Motor neuron (in vitro differentiated cells): ENCODE data around the gene SH2D3C. TPM values are rescaled to one million over a fixed set of nuclear protein-coding genes. Genes with fewer than 3 reads are reported as not detected.
A peak's percentile ranks its signal among the peaks of the same experiment; 100 is the strongest.

ENCODE experiments used
- ATAC-seq, 8 experiments: fragments of 200-7000 bp; cut with Tn5 transposase; replicated peaks in 6 of 8; 2 replicates each; pipeline ENCODE4 v1.8.0; 2021; ENCODE audit warnings: mild to moderate bottlenecking in 8 of 8, moderate library complexity in 8 of 8
- H3K27ac ChIP-seq, 2 donors: fragments of 250-450 bp; sonication (Bioruptor Pico); 2 replicates each; pipeline ENCODE4 v1.9.0; 2021; ENCODE audit warnings: antibody characterized with exemption in 2 of 2, mild to moderate bottlenecking in 2 of 2, moderate library complexity in 1 of 2
- H3K4me1 ChIP-seq, 2 donors: fragments of 250-450 bp; sonication (Bioruptor Pico); replicated peaks in 1 of 2; 2 replicates each; pipeline ENCODE4 v1.6.1; 2021; ENCODE audit warnings: antibody characterized with exemption in 2 of 2, mild to moderate bottlenecking in 2 of 2, moderate library complexity in 1 of 2
- H3K4me3 ChIP-seq, 5 donors: fragments of 250-450 bp; sonication (Bioruptor Pico); 2 replicates each; pipeline ENCODE4 v1.9.0; 2021; ENCODE audit warnings: antibody characterized with exemption in 5 of 5, mild to moderate bottlenecking in 5 of 5, moderate library complexity in 4 of 5
- WGBS, 10 experiments: fragments of 450-650 bp; shearing (Covaris generic); methylation state at CpG; one replicate each; pipeline ENCODE4 v1.0.0; 2022; 5-methylcytosine and 5-hydroxymethylcytosine counted together
- in situ Hi-C, 9 experiments: fragments of 400-800 bp; cut with MboI; loops; one replicate each; pipeline ENCODE4 v1.15.0; 2021; ENCODE audit warnings: low sequenced_read_pairs in 9 of 9, low pct_unique_long_range_greater_than_20kb in 2 of 9; ENCODE audit not compliant: unreplicated experiment in 9 of 9
- total RNA-seq, 8 experiments: library from RNA; unstranded; fragments of 300-600 nt; gene quantifications; 2 replicates each; pipeline versions ENCODE4 v1.2.3 to v1.2.4, GENCODE V29; 2022

SH2D3C gene, protein sequence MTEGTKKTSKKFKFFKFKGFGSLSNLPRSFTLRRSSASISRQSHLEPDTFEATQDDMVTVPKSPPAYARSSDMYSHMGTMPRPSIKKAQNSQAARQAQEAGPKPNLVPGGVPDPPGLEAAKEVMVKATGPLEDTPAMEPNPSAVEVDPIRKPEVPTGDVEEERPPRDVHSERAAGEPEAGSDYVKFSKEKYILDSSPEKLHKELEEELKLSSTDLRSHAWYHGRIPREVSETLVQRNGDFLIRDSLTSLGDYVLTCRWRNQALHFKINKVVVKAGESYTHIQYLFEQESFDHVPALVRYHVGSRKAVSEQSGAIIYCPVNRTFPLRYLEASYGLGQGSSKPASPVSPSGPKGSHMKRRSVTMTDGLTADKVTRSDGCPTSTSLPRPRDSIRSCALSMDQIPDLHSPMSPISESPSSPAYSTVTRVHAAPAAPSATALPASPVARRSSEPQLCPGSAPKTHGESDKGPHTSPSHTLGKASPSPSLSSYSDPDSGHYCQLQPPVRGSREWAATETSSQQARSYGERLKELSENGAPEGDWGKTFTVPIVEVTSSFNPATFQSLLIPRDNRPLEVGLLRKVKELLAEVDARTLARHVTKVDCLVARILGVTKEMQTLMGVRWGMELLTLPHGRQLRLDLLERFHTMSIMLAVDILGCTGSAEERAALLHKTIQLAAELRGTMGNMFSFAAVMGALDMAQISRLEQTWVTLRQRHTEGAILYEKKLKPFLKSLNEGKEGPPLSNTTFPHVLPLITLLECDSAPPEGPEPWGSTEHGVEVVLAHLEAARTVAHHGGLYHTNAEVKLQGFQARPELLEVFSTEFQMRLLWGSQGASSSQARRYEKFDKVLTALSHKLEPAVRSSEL
- total RNA-seq: 10 to 100 TPM in 2 of 8 experiments, 1 to 10 TPM in 4, under 1 TPM in 2; 0.14 to 12.5 (median 6.5) TPM

DNA sequence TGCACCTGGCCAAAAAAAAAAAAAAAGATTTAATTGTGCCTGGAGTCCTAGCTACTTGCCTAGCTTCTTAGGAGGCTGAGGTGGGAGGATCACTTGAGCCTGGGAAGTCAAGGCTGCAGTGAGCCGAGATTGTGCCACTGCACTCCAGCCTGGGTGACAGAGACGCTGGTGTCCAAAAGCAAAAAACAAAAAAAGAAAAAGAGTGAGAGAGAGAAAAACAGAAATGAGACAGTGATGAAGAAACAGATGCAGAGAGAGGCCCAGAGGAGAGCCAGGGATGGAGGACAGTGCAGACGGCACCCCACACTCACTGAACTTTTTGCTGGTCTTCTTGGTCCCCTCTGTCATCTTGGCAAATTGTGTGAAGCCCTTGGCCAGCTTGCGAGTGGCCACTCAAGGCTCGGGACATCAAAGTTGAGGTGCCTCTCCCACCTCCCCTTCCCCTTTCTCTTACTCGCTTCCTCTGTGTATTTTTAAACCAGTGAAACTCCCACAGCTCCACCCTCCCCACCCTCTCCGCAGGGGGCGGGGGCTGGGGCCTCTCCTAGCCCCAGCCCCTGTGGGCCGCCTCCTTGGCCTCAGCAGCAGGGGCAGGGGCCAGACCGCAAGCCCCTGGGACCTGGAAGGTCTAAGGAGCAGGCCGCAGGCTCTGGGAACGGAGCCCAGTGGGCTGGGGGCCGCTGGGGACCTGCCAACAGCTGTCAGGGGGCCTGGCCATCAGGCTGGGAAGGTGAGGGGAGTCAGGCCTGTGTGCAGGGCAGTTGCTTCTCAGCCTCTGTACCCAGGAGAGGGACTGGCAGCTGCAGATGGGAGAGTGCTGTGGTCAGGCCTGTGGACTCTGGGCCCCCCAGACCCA lies at the start of gene SH2D3C:
SH2D3C (minus strand) TSS at position 387 of the 856 bp plus-strand sequence; CDS start at position 348, 39 bp downstream.
- WGBS, 10 experiments: 58 to 88% (median 80%) methylated on average over 1 to 3 of the region's 13 CpGs; no CpG with 5 or more reads in 3 of the 10 experiments
- ATAC-seq: peak in 5 of 8 experiments; percentile 20 to 44 (median 27)
- in situ Hi-C loops: no loop called here
- no peak within 1 kb of the TSS for H3K27ac ChIP-seq
- peaks cover 11 to 20% of the 10 kb centered on the region in 2 donors for H3K4me1 ChIP-seq
- no peak within 1 kb of the TSS for H3K4me3 ChIP-seq

DNA sequence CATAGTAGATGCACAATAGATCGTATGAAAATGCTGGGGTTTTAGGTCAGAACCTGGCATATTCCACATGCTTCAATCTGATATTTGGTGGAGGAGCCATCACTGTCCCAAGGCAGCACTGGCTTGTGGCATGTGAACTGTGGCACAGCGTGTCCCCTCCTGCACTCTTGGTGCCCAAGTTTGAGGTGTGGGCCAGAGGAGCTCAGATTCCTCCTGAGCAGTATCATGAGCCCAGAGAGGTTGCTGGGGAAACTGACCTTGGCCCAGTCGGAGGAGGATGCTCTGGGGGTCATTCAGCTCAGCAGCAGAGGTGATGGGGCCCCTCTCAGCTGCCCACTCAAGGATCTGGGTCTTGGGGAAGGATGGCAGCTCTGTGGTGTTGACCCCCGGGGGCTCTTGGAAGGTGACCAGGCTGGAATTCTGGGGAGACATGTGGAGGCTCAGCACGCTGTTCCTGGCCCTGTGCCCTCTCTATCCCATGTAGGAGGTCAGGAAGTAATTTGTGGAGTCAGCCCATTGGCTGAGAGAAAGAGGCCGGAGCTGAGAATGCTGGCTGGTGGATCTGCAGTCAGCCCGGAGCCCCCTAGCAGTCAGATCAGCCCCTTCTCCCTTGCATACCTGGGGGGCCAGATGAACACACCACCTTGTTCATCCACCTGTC lies 47.9 kb upstream of the SH2D3C start:
- Histone ChIP-seq H3K4me1 (peaks cover 3 to 10% of the 10 kb centered on the region in 2 donors), H3K4me3 (no peak overlapping the region), H3K27ac (no peak overlapping the region)
- ATAC-seq: no peak
- WGBS, 10 experiments: 70 to 100% (median 79%) methylated on average over 2 to 4 of the region's 7 CpGs; no CpG with 5 or more reads in 6 of the 10 experiments
- in situ Hi-C loops: no loop called here

DNA sequence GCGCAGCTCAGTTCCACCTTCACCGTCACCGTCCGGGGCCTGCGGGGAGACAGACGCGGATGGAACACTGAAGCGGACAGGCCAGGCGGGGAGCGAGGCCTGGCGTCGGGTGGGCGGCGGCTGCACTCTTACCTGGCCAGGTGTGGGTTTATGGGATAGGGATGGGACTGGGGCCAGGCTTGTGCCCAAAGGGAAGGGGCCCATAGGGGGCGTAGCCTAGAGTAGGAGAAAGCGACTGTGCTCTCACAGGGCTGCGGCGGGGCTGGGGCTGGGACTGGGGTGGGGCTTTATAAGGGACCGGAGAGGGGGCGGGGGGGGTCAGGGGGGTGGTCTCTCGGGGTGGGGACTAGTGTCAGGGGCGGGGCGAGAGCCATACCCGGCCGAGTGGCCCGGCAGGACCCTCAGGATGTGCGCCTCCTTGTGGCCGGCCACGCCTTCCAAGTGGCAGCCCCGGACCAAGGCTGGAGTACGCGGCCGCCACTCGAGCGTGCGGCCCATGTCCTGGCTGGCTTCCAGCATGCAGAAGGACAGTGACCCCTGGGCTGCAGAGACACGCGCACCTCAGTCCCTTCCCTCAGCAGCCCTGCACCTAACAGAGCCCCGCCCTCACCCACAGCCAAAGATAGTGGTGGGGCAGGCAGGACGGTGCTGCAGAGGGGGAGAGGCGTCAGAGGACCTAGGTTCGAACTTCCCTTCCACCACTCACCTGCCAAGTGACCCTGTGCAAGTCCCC lies 47.0 kb upstream of the SH2D3C start:
- peak in 6 of 8 experiments; percentile 47 to 65 (median 56) for ATAC-seq

DNA sequence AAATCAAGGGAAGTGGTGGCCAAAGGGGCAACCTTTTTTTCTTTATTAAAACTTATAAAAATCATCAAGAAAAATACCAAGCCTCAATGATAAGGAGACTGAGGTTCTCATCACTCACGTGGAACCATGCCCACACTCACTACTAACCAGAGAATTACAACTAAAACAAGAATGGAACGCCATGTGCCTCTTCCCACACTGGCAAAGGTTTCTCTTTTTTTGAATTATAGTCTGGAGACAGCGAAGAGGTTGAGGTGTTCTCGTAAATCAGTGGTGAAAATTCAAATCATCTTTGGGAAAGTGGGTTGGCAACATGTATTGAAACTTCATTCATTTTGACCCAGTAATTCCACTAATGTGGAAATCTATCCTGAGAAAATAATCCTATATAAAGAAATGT lies 43.6 kb upstream of the SH2D3C start:
- Histone ChIP-seq H3K4me3 (no peak overlapping the region), H3K4me1 (peaks cover 0 to 8% of the 10 kb centered on the region in 2 donors), H3K27ac (no peak overlapping the region)
- ATAC-seq: no peak
- WGBS, 10 experiments: 58 to 100% (median 85%) methylated on average over 1 to 4 of the region's 4 CpGs
- in situ Hi-C loops: no loop called here

More for the DNA sequence above, 47.0 kb upstream of the SH2D3C start:
- Histone ChIP-seq H3K27ac (no peak overlapping the region), H3K4me3 (no peak overlapping the region), H3K4me1 (peaks cover 3 to 10% of the 10 kb centered on the region in 2 donors)
- 0 to 80% methylated on average over 1 of the region's 42 CpGs; no CpG with 5 or more reads in 8 of the 10 experiments for WGBS, 10 experiments
- in situ Hi-C loops: no loop called here

DNA sequence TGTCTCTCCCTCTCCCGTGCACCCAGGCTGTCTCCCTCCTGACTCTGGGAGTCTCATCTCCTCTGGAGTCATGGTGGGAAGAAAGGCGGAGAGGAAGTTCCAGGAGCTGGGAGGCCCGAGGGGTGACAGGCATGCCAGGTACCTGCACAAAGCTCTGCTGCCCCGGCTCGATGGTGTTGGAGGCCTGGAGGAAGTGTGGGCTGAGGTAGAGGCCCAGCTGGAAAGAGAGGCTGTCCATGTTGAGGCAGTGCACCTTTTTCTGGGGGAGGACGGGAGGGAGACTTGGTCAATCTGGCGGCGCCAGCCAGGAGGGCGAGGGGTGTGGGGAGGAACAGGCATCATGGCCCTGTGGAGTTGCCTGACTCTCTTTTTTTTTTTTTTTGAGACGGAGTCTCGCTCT lies 40.1 kb upstream of the SH2D3C start:
- in situ Hi-C loops: no loop called here
- WGBS, 10 experiments: 70 to 100% (median 100%) methylated on average over 1 to 3 of the region's 11 CpGs; no CpG with 5 or more reads in 6 of the 10 experiments
- peaks cover 0 to 3% of the 10 kb centered on the region in 2 donors for H3K4me1 ChIP-seq
- no peak overlapping the region for H3K27ac ChIP-seq
- ATAC-seq: no peak
- no peak overlapping the region for H3K4me3 ChIP-seq

DNA sequence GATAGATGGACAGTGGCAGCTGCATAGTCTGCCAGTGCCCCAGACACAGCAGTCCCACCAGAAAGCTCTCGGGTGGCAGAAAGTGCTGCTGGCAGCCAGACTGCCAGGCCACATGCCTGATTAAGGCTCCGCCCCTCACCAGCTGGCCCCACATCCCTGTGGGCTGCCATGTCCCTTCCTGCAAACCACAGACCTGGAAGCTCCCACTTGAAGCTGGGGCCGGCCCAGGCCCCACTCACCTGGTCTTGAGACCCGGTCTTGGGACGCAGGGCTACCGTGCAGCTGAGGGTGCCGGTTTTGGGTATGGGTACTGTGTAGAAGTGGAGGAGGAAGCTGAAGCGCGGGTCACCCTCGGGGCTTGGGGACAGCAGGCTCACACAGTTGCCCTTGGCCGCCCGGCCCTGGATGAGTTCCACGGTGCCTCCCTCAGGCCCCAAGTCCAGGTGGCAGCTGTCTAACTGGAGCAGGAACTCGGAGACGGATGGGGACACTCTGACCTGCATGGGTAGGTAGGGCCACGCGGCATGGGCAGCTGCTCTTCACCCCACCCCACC lies 39.5 kb upstream of the SH2D3C start:
- peaks cover 0 to 3% of the 10 kb centered on the region in 2 donors for H3K4me1 ChIP-seq
- in situ Hi-C loops: no loop called here
- no peak overlapping the region for H3K4me3 ChIP-seq
- H3K27ac ChIP-seq: no peak overlapping the region
- 83 to 100% (median 98%) methylated on average over 1 to 6 of the region's 17 CpGs; no CpG with 5 or more reads in 6 of the 10 experiments for WGBS, 10 experiments
- ATAC-seq: peak in 4 of 8 experiments; percentile 6 to 44 (median 20)

DNA sequence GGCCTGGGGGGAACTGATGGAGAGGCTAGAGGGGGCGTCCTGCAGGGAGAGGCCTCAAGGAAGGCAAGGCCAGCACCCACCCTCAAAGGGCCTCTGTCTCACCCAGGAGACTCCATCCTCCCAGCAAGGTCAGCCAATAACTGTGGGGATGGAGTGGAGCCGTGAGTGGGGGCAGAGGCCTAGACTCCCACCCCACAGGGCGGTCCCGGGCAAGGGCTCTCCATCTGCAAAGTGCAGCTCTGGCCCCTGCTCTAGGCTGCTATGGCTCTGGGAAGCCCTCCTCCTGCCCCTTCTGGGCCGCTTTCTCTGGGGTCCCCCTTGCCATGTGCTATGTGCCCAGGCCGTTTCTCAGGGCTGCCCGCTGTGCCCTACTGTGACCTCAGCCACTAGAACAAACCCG lies 38.3 kb upstream of the SH2D3C start:
- peaks cover 0 to 3% of the 10 kb centered on the region in 2 donors for H3K4me1 ChIP-seq
- ATAC-seq: peak in 1 of 8 experiments; percentile 6
- 100% methylated on average over 1 of the region's 8 CpGs; no CpG with 5 or more reads in 7 of the 10 experiments for WGBS, 10 experiments
- in situ Hi-C loops: no loop called here
- no peak overlapping the region for H3K4me3 ChIP-seq
- H3K27ac ChIP-seq: no peak overlapping the region

DNA sequence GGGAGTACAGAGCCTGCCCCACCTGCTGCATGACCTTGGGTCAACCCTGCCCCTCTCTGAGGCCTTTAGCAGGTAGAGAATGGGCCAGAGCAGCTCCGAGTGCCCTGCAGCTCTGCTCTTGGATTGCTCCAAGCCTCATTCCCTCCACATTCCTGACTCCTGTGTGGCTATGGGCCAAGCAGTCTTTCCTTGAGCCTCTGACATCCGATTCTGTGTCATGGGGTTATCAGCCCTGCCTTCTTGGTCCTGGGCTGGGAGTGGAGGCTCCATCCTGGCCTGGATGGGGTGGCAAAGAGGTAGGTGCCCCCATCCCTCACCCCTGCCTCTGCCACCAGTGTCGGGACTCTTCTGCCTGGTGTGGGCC lies 37.9 kb upstream of the SH2D3C start:
- no peak for ATAC-seq

DNA sequence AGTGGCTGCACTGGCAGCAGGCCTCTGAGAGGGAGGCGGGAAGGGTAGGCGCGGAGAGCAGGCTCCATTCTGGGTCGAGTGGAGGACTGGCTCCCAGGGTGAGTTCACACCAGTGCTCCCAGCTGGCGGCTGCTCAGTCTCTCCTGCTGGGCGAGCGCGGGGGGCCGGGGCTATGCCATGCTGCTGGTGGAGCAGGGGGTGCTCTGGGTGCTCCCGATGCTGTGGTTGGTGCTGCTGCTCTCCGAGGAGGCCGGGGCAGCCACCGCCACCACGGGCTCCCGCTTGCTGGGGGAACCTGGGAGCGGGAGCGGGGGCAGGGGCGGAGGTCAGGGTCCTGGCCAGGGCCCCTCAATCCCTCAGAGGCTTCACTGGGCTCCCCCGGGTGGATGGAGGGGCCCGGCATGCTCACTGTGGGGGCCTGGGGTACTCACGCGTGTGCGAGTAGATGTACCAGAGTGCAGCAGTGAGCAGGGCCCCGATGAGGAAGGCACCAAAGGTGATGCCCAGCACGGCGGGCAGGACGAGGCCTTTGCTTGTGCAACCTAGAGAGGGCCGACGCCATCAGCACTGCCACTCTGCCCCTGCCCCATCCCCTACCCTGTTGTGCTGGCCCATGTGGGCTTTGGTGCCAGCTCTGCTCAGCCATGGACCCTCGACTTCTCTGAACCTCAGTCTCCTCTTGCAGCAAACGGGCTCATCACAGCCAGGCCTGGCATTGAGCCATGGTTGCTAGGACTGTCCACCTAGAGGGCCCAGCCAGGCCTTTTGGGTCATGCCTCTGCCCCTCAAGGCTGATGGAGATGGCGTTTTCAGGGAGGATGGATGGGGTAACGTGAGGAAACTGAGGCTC lies 37.3 kb upstream of the SH2D3C start:
- in situ Hi-C loops: no loop called here
- ATAC-seq: peak in 2 of 8 experiments; percentile 8 to 11
- 67 to 100% (median 100%) methylated on average over 1 to 3 of the region's 33 CpGs; no CpG with 5 or more reads in 7 of the 10 experiments for WGBS, 10 experiments

More for the DNA sequence above, 37.9 kb upstream of the SH2D3C start:
- in situ Hi-C loops: no loop called here
- Histone ChIP-seq H3K27ac (no peak overlapping the region), H3K4me3 (no peak overlapping the region), H3K4me1 (peaks cover 0 to 3% of the 10 kb centered on the region in 2 donors)
- WGBS, 10 experiments: 80 to 100% methylated on average over 1 of the region's 3 CpGs; no CpG with 5 or more reads in 8 of the 10 experiments

DNA sequence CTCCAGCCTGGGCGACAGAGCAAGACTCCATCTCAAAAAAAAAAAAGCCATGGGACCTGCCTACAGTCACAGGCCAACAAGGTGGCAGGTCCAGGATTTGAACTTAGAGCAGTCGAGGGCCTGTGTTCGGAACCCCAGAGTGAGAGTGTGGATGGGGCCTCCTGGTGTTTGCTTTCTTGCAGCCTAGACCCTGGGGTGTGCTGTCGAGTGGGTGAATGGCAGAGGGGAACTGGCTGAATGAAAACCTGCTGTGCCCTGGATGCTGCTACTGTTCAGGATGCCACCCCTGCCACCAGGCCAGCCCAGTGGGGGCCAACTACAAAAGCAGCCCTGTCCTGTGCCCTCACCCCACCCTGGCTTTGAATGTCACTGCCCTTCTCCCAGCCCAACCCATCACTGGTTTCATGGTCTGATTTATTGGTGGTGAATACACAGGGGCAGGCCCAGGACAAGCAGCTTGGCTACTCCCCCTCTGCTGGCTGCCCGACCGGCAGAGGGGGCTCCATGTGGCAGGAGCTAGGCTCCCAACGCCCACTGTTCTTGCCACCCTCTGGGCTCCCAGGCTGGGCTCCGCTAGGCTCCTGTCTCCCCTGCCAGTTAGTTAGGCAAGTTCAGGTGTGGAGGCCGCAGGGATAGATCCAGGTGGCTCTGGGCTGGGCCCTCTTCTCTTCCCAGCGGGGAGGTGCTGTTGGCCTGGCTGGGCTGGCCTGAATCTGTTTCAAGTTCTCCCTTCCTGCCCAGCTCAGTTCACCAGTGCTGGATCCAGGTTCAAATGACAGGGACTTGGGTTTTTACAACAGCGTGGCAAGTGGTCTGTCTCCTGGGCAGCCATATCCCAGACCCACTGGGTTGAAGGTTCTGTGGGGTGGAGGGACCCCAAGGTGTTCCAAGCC lies 36.4 kb upstream of the SH2D3C start:
- in situ Hi-C loops: no loop called here
- no peak overlapping the region for H3K27ac ChIP-seq

More for the DNA sequence above, 37.3 kb upstream of the SH2D3C start:
- H3K4me3 ChIP-seq: no peak overlapping the region
- no peak overlapping the region for H3K27ac ChIP-seq
- peaks cover 0 to 3% of the 10 kb centered on the region in 2 donors for H3K4me1 ChIP-seq

More for the DNA sequence above, 36.4 kb upstream of the SH2D3C start:
- Histone ChIP-seq H3K4me3 (no peak overlapping the region), H3K4me1 (peaks cover 0 to 6% of the 10 kb centered on the region in 2 donors)
- ATAC-seq: peak in 1 of 8 experiments; percentile 8
- 29 to 100% (median 92%) methylated on average over 1 to 2 of the region's 11 CpGs; no CpG with 5 or more reads in 4 of the 10 experiments for WGBS, 10 experiments
